ENCODE measurements around the gene CPNE5.

- TF ChIP-seq CTCF (IDR thresholded peaks at IDR 0.05) (no peak), POLR2A (IDR thresholded peaks at IDR 0.05) (no peak)
Observed at GRCh38 chr6:36839749-36840431, 646 bp upstream of the CPNE5 start.

Measured in vagina (tissue), 2 donors.